Fibroblast of the aortic adventitia (primary cell): ENCODE results near the gene PIK3C2G. TPM values are rescaled to one million over a fixed set of nuclear protein-coding genes. Genes with fewer than 3 reads are reported as not detected.

Source experiments
- DNase-seq: peaks from one replicate; pipeline ENCODE4 v3.0.0-alpha.2; 2010; ENCODE audit warnings: low read depth
- H3K4me3 ChIP-seq: 2 replicates; pipeline ENCODE4 v1.5.1; 2011; ENCODE audit warnings: low read depth, mild to moderate bottlenecking, control low read depth, low read length, moderate library complexity
- CTCF ChIP-seq: IDR thresholded peaks from 2 replicates; pipeline ENCODE4 v1.5.1; 2011; ENCODE audit warnings: mild to moderate bottlenecking, low read length, control low read depth, inconsistent platforms; ENCODE audit not compliant: insufficient read depth
- total RNA-seq: library from RNA; depleted of rRNA; stranded (reverse); fragments of >200 nt; gene quantifications from 2 replicates; pipeline ENCODE4 v1.2.3, GENCODE V29; 2012; ENCODE audit warnings: low replicate concordance

Gene PIK3C2G
- total RNA-seq, 1 donor: 0.09 TPM

- no peak for DNase-seq
- H3K4me3 ChIP-seq: no peak overlapping the region
- no peak for TF ChIP-seq CTCF
These were observed 23.8 kb downstream of the PIK3C2G start for GRCh38 chr12:18285161-18285560.

- no peak overlapping the region for H3K4me3 ChIP-seq
- TF ChIP-seq CTCF: no peak
- DNase-seq: no peak
These were observed 29.1 kb downstream of the PIK3C2G start for GRCh38 chr12:18290386-18290785.

GRCh38 chr12:18294889-18295288 is 33.6 kb downstream of the PIK3C2G start:
- TF ChIP-seq CTCF: no peak
- no peak for DNase-seq

GRCh38 chr12:18296201-18296908 is 35.0 kb downstream of the PIK3C2G start:
- DNase-seq: peak; percentile 46
- H3K4me3 ChIP-seq: peak overlapping the region; percentile 56
- TF ChIP-seq CTCF: no peak

More at GRCh38 chr12:18294889-18295288, 33.6 kb downstream of the PIK3C2G start:
- no peak overlapping the region for H3K4me3 ChIP-seq

GRCh38 chr12:18296909-18297280 is 35.6 kb downstream of the PIK3C2G start:
- DNase-seq: peak; percentile 19
- H3K4me3 ChIP-seq: peak overlapping the region; percentile 56
- TF ChIP-seq CTCF: no peak

- H3K4me3 ChIP-seq: no peak overlapping the region
- no peak for TF ChIP-seq CTCF
- no peak for DNase-seq
These were observed 36.6 kb downstream of the PIK3C2G start for GRCh38 chr12:18297902-18298301.

GRCh38 chr12:18302809-18303430 is 41.6 kb downstream of the PIK3C2G start:
- TF ChIP-seq CTCF: no peak
- no peak overlapping the region for H3K4me3 ChIP-seq
- no peak for DNase-seq
